Thyroid gland (tissue), 4 donors: Measurements from ENCODE around the gene KLHL9.

Experiments used
- CTCF ChIP-seq, 6 experiments: fragments of 200-600 bp in 3 of 6; fragments of 450-650 bp in 3 of 6; sonication (generic) in 3 of 6; IDR thresholded peaks; one replicate each; pipeline ENCODE4 v1.5.1; 2016 to 2019; ENCODE audit warnings: antibody characterized with exemption in 6 of 6, mild to moderate bottlenecking in 2 of 6, inconsistent platforms in 1 of 6, moderate library complexity in 1 of 6
- POLR2A ChIP-seq, 2 donors: fragments of 450-650 bp; IDR thresholded peaks; one replicate each; pipeline ENCODE4 v1.6.1; 2017; ENCODE audit warnings: antibody characterized with exemption in 2 of 2, mild to moderate bottlenecking in 2 of 2, moderate library complexity in 1 of 2

GRCh38 chr9:21324047-21324446, 11.2 kb downstream of the KLHL9 start:
- TF ChIP-seq CTCF (IDR thresholded peaks at IDR 0.05) (no peak), POLR2A (IDR thresholded peaks at IDR 0.05) (no peak)
